GM23338 (cell line): ENCODE measurements around the gene RAD21L1.

Experiments
- CREB1 ChIP-seq: fragments of 250-450 bp; sonication (Bioruptor Pico); IDR thresholded peaks from 2 replicates; pipeline ENCODE4 v1.5.0; 2020; ENCODE audit warnings: low read depth, mild to moderate bottlenecking, moderate library complexity
- EZH2 ChIP-seq: fragments of 200-600 bp; sonication (generic); IDR thresholded peaks from one replicate; pipeline ENCODE4 v1.8.0; 2017; ENCODE audit warnings: antibody characterized with exemption, mild to moderate bottlenecking, low read depth; ENCODE audit not compliant: unreplicated experiment
- EZH2phosphoT487 ChIP-seq: fragments of 200-600 bp; sonication (generic); IDR thresholded peaks from one replicate; pipeline ENCODE4 v1.8.1; 2018; ENCODE audit warnings: antibody characterized with exemption; ENCODE audit not compliant: unreplicated experiment
- JUNB ChIP-seq: IDR thresholded peaks from one replicate; pipeline ENCODE4 v1.6.1; 2016; ENCODE audit warnings: antibody characterized with exemption; ENCODE audit not compliant: unreplicated experiment
- NANOG ChIP-seq: IDR thresholded peaks from 2 replicates; pipeline ENCODE4 v1.6.1; 2016; ENCODE audit warnings: antibody characterized with exemption, borderline replicate concordance
- POLR2AphosphoS5 ChIP-seq: IDR thresholded peaks from 2 replicates; pipeline ENCODE4 v1.6.1; 2016; ENCODE audit warnings: antibody characterized with exemption, low read depth
- TF ChIP-seq, protein P1 (sequence below), 2 experiments: fragments of 200-600 bp in 1 of 2; sonication (generic) in 1 of 2; conservative IDR thresholded peaks; 2 replicates each; pipeline versions ENCODE4 v1.5.1 to v1.6.1; 2016 to 2017; ENCODE audit warnings: antibody characterized with exemption in 2 of 2, low read depth in 2 of 2, mild to moderate bottlenecking in 2 of 2, moderate library complexity in 1 of 2
- TF ChIP-seq, protein P2 (sequence below): IDR thresholded peaks from one replicate; pipeline ENCODE4 v1.6.1; 2018; ENCODE audit warnings: antibody characterized with exemption; ENCODE audit not compliant: unreplicated experiment

DNA sequence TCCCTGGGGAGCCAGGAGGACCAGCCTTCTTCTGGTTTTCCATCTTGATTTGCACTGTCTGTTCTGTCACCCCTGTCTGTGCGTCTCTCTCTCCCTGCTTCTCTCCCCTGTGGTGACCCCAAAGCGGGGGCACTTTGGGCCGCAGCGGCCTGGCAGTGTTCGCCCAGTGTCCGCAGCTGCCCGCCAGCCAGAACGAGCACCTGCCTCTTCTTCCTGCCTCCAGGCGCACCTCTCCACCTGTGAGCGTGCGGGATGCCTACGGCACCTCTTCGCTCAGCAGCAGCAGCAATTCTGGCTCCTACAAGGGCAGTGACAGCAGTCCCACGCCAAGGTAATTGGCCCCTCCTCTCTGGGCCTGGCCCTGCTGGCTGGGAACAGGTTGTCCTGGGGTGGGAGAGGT, 71.1 kb downstream of the RAD21L1 start:
- TF ChIP-seq, protein P1, sequence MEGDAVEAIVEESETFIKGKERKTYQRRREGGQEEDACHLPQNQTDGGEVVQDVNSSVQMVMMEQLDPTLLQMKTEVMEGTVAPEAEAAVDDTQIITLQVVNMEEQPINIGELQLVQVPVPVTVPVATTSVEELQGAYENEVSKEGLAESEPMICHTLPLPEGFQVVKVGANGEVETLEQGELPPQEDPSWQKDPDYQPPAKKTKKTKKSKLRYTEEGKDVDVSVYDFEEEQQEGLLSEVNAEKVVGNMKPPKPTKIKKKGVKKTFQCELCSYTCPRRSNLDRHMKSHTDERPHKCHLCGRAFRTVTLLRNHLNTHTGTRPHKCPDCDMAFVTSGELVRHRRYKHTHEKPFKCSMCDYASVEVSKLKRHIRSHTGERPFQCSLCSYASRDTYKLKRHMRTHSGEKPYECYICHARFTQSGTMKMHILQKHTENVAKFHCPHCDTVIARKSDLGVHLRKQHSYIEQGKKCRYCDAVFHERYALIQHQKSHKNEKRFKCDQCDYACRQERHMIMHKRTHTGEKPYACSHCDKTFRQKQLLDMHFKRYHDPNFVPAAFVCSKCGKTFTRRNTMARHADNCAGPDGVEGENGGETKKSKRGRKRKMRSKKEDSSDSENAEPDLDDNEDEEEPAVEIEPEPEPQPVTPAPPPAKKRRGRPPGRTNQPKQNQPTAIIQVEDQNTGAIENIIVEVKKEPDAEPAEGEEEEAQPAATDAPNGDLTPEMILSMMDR (conservative IDR thresholded peaks at IDR 0.05; ENCODE audit: low read depth in 2 of 2) = no peak
- TF ChIP-seq CREB1 (CRISPR knock-in tag) = no peak
- no peak for TF ChIP-seq EZH2
- TF ChIP-seq EZH2phosphoT487 = no peak
- TF ChIP-seq, protein P2, sequence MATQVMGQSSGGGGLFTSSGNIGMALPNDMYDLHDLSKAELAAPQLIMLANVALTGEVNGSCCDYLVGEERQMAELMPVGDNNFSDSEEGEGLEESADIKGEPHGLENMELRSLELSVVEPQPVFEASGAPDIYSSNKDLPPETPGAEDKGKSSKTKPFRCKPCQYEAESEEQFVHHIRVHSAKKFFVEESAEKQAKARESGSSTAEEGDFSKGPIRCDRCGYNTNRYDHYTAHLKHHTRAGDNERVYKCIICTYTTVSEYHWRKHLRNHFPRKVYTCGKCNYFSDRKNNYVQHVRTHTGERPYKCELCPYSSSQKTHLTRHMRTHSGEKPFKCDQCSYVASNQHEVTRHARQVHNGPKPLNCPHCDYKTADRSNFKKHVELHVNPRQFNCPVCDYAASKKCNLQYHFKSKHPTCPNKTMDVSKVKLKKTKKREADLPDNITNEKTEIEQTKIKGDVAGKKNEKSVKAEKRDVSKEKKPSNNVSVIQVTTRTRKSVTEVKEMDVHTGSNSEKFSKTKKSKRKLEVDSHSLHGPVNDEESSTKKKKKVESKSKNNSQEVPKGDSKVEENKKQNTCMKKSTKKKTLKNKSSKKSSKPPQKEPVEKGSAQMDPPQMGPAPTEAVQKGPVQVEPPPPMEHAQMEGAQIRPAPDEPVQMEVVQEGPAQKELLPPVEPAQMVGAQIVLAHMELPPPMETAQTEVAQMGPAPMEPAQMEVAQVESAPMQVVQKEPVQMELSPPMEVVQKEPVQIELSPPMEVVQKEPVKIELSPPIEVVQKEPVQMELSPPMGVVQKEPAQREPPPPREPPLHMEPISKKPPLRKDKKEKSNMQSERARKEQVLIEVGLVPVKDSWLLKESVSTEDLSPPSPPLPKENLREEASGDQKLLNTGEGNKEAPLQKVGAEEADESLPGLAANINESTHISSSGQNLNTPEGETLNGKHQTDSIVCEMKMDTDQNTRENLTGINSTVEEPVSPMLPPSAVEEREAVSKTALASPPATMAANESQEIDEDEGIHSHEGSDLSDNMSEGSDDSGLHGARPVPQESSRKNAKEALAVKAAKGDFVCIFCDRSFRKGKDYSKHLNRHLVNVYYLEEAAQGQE = no peak
- TF ChIP-seq POLR2AphosphoS5 = no peak
- TF ChIP-seq NANOG = no peak
- no peak for TF ChIP-seq JUNB
